Left cardiac atrium (tissue), 4 donors: ENCODE measurements around the gene CD320. TPM values are rescaled to one million over a fixed set of nuclear protein-coding genes. Genes with fewer than 3 reads are reported as not detected.
A peak's percentile ranks its signal among the peaks of the same experiment; 100 is the strongest.
"Not testable (repeated sequence)": the region's sequence is repeated elsewhere in the genome, so short reads cannot be mapped to it uniquely, and the experiment has no call there.

Source experiments
- ATAC-seq, 2 donors: fragments of 200-7000 bp; cut with Tn5 transposase; one replicate each; pipeline ENCODE4 v1.9.1; 2020; ENCODE audit warnings: mild to moderate bottlenecking in 2 of 2, moderate library complexity in 2 of 2
- DNase-seq: peaks from one replicate; pipeline ENCODE4 v3.0.0-alpha.2; 2020
- intact Hi-C, 2 donors: fragments of 100-400 bp; cut with DNase I; formaldehyde crosslinking; loops; one replicate each; pipeline versions ENCODE4 v1.14.1 to v1.15.1; 2022 to 2023
- total RNA-seq, 2 donors: library from RNA; stranded (reverse); fragmentation: NEBNext Ultra II Directional; extraction: Animal tissue kit (Norgen Biotek cat#: 25700); gene quantifications; one replicate each; pipeline ENCODE4 v1.2.1, GENCODE V29; 2021
- donor health status: DM: no; HTN: yes; CAD: no.
- donor health status: DM: no; HTN: yes; CAD: no; lungs with severe emphysema.
- donor health status: DM: yes; HTN: yes; CAD: no.
- donor health status: Dilated cardiomyopathy.

CD320 gene
- total RNA-seq, 2 donors from 2014 or later, result 33.6 to 40.8 TPM

GRCh38 chr19:8335343-8336071 lies 27.3 kb upstream of the CD320 start:
- ATAC-seq, result no peak
- intact Hi-C loops, result no loop called here

GRCh38 chr19:8334458-8335342 lies 26.5 kb upstream of the CD320 start:
- ATAC-seq (peak; percentile 69 to 72), DNase-seq (peak; percentile 46)
- intact Hi-C loops, result no loop called here

More at GRCh38 chr19:8335343-8336071, 27.3 kb upstream of the CD320 start:
- DNase-seq, result no peak

GRCh38 chr19:8333767-8334457 lies 25.8 kb upstream of the CD320 start:
- ATAC-seq (no peak), DNase-seq (no peak)
- intact Hi-C loops, result no loop called here

GRCh38 chr19:8332976-8333766 lies 25.0 kb upstream of the CD320 start:
- intact Hi-C loops, result no loop called here
- ATAC-seq, result peak in 1 of 2 donors; percentile 11
- DNase-seq, result peak; percentile 38

- no peak for DNase-seq
- intact Hi-C loops, result no loop called here
- ATAC-seq, result no peak
These were observed 23.2 kb upstream of the CD320 start for GRCh38 chr19:8331263-8331845.

- no peak for ATAC-seq
- intact Hi-C loops, result no loop called here
- DNase-seq, result no peak
These were observed 21.8 kb upstream of the CD320 start for GRCh38 chr19:8329996-8330395.

GRCh38 chr19:8325454-8325853 lies 17.3 kb upstream of the CD320 start:
- intact Hi-C loops, result no loop called here
- DNase-seq (no peak), ATAC-seq (no peak)

GRCh38 chr19:8324186-8325050 lies 16.3 kb upstream of the CD320 start:
- ATAC-seq (no peak), DNase-seq (peak; percentile 40)
- intact Hi-C loops, result no loop called here

- DNase-seq, result no peak
These were observed 15.6 kb upstream of the CD320 start for GRCh38 chr19:8323781-8324185.

GRCh38 chr19:8322638-8322997 lies 14.5 kb upstream of the CD320 start:
- ATAC-seq (no peak), DNase-seq (no peak)
- intact Hi-C loops, result no loop called here

More at GRCh38 chr19:8323781-8324185, 15.6 kb upstream of the CD320 start:
- intact Hi-C loops, result no loop called here
- ATAC-seq, result no peak

GRCh38 chr19:8321986-8322637 lies 14.0 kb upstream of the CD320 start:
- intact Hi-C loops, result no loop called here
- ATAC-seq, result peak in 1 of 2 donors; percentile 10
- DNase-seq, result no peak

- peak; percentile 95 to 98 for ATAC-seq
- intact Hi-C loops, result no loop called here
- peak; percentile 98 for DNase-seq
These were observed 13.2 kb upstream of the CD320 start, which contains the start of the genes NDUFA7 and RPS28 for GRCh38 chr19:8321067-8321985. Gene NDUFA7, minus strand, starts transcription at chr19:8321375. Its CDS starts 17 bp downstream, at chr19:8321358. Gene RPS28, plus strand, starts transcription at chr19:8321496. Its CDS starts 35 bp downstream, at chr19:8321531.

- intact Hi-C loops, result no loop called here
- ATAC-seq, result peak; percentile 4 to 13
- no peak for DNase-seq
These were observed 12.5 kb upstream of the CD320 start for GRCh38 chr19:8320564-8321066.

- DNase-seq (no peak), ATAC-seq (no peak)
- intact Hi-C loops, result no loop called here
These were observed 11.8 kb upstream of the CD320 start for GRCh38 chr19:8319807-8320520.

- ATAC-seq, DNase-seq, intact Hi-C loops: not testable (repeated sequence)
These were observed 10.7 kb upstream of the CD320 start for GRCh38 chr19:8318835-8319234.
